ENCODE measurements around the gene KIF11.
"Not testable (repeated sequence)": the region's sequence is repeated elsewhere in the genome, so short reads cannot be mapped to it uniquely, and the experiment has no call there.

The KIF11 gene

DNA sequence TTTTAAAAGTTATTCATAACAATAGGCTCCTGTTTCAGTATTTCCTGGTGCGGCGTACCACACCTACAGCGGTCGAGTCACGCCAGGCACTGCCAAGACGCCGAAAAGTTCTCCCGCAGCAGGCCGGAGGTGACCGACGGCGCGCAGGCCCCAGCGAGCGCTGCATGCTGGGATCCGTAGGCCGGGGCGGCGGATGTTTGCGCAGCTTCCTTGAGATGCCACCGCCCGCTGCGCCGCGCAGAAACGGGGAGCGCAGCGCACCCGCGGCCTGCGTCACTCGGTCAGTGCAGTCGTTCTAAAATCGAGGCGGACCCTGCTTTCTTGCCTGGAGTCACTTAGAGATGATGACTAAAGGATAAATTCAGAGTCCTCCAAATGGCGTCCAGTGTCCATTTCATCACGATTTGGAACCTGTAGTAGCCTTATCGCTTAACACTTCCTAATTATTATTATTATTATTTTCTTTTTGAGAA lies 1.3 kb upstream of the KIF11 start:
- DNase-seq, result peak; percentile 65

DNA sequence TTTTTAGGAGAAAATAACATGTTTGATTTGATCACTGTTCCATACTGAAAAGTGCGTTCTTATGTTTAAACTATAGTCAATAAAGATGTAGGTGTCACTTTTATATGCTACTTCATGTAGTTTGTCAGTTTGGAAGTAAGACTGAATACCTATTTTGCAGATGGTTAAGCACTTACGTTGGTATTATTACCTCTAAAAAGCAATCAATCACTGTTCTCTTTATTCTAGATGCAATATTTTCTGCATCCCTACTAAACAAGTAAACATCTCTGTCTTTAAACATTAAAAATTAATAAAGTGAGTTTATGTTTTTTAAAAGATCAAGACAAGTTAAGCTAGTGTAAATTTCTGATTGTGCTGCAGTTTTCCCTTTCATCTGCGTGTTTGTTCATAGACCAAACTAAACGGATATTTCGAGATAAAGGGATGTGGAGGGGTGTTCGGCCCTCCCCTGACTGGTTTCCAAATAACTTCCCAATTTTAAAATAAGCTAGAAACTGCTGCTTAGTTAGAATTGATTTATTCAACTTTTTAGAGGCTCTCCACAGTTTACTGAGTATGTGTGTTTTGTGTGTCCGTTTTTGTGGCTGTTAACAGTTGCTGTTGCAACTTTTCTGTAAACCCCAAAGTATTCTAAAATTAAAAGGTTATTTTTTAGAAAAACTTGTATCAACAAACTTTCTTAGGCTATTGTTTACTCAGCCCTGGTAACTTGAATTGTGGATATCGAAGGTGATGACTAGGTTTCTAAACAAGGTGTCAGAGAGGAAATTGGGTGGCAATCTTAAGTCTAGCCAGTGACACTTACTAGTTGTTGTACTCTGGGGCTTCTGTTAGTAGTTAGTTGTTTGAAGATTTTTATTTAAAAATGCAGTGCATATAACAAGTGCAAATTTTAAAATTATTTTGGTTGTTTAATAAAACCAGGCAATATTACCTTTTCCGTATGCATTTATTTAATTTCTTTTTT lies 974 bp downstream of the KIF11 start:
- no peak for DNase-seq

- no peak for DNase-seq
Observed at GRCh38 chr10:92595505-92595904, 2.6 kb downstream of the KIF11 start.

DNA sequence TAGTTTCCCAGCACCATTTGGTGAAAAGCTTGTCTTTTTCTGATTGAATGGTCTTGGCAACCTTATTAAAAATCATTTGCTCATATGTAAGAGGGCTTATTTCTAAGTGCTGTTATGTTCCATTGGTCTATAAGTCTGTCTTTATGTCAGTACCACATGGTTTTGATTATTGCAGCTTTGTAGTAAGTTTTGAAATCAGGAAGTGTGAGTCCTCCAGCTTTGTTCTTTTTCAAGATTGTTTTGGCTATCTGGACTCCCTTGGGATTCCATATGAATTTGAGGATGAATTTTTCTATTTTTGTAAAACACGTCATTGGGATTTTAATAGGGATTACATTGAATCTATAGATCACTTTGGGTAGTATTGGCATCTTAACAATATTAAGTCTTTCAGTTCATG lies 5.4 kb downstream of the KIF11 start:
- DNase-seq, result no peak

DNA sequence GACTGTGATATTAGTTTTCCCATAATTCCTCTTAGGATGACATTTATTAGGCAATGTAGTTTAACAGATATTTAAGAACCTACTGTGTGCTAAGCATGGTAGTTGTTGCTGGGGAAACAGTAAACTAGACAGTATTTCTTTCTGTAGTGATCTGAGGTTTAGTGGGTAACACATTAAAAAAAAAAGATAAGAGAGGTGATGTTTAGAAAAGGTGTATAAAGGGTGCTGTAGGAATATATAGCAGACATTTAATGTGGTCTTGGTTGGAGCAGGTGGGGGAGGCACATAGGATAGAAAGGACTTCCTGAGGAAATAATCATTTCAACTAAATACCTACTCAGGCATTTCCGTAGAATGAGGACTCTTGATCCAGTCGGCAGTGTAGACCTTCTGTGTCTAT lies 11.9 kb downstream of the KIF11 start:
- no peak for DNase-seq

DNA sequence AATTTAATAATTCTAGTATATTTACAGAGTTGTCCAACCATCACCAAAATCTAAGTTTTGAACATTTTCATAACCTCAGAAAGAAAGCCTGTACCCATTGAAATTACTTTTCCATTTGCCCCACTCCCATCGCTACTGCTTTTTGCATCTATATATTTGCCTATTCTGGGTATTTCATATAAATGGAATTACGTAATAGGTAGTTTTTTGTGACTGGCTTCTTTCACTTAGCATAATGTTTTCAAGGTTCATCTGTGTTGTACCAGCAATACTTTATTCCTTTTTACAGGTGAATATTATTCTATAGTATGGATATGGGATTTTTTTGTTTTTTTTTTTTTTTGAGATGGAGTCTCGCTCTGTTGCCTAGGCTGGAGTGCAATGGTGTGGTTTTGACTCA lies 22.6 kb downstream of the KIF11 start:
- no peak for DNase-seq

GRCh38 chr10:92619368-92619767 lies 26.4 kb downstream of the KIF11 start:
- DNase-seq, result no peak

DNA sequence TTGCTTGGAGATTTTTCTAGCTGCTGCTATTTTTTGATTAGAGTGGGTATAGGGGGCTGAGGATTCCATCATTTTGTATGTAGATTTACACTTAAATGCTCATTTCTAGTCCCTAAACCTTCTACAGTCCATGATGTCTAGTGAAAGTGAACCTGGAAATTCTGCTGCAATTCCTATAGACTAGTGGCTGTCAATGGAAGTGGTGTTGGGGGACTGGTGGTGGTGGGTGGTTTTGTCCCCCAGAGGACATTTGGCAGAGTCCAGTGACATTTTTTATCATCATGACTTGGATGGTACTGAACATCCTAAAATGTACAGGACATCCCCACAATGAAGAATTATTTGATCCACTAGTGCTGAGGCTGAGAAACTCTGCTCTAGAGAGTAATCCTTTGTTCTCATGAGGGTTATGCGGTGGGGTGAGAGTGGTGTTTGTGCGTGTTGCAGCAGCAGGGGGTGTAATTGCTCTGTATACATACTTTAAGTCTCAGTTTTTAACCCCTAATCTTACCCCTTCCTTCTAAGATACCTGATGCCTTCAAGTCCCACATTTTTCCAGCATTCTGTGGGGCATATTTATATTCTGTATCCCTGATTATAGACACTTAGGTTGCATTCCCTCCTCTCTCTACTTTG lies 35.0 kb downstream of the KIF11 start:
- DNase-seq, result no peak

GRCh38 chr10:92629945-92630344 lies 37.0 kb downstream of the KIF11 start:
- no peak for DNase-seq

DNA sequence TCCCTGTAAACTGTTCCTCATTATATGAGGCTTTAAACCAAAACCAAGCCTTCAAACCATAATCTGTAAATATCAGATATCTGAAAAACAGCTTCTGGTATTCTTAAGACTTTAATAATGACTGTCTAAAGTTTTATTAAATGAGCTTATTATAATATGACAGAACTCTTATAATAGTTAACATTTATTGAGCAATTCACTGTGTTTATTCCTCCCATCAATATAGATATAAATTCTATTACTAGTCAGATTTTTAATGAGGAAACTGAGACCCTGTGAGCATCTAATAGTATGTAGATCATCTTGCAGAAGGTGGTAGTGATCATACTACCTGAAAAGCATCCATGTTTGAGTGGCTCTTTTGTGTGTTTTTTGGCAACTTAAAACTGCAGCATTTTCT lies 45.1 kb downstream of the KIF11 start:
- no peak for DNase-seq

GRCh38 chr10:92640107-92640506 lies 47.2 kb downstream of the KIF11 start:
- DNase-seq, result no peak

DNA sequence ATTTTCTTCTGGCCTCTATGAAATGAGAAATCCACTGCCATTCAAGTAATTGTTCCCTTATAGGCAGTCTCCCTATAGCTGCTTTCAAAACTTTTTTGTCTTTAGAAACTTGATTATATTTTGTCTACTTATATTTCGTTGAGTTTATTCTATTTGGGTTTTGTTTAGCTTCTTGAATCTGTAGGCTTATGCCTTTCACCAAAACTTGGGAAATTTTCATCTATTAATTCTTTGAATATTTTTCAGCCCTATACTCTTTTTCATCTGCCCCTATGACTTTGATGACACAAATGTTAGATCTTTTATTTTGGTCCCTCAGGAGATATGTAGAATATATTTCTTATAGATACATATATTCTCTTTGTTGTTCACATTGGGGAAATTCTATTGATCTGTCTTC lies 48.6 kb downstream of the KIF11 start:
- no peak for DNase-seq

DNA sequence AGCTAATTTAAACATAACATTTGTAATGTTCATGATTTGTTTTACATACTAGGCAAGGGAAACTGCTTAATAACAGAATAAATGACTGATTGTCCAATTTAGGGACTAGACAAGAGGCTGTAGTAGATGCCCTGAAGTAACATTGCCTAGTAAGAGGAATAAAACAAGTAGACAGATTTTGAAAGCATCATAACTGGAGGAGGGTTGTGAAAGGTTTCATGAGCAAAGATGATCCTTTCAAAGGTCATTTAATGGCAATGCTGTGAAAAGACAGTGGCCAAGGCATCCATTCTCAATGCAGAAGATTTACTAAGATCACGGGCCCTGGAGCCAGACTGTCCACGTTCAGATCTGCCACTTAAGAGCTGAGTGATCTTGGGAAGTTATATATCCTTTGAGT lies 52.0 kb downstream of the KIF11 start:
- no peak for DNase-seq

GRCh38 chr10:92650864-92651263 lies 57.9 kb downstream of the KIF11 start:
- DNase-seq, result not testable (repeated sequence)

DNA sequence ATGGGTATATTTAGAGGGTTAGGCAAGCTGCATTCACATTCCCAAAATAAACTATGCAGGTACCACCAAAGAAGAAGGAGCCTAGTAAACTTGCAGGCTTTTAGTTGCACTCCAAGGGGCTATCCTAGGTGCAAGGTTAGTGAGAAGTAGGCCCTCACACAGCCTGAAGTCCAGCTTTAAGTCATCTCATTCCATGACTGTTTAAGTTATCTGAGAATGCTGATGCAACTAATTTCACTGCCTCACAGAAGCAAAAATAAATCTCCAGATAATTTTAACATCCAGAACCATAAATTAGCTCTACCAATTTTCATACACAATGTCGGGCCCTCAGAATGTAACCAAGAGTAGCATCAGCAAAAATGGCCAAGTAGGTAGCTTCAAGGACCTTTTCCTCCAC lies 62.5 kb downstream of the KIF11 start:
- DNase-seq, result no peak

GRCh38 chr10:92656266-92656961 lies 63.5 kb downstream of the KIF11 start:
- peak; percentile 37 for DNase-seq

GRCh38 chr10:92657024-92657423 lies 64.1 kb downstream of the KIF11 start:
- DNase-seq, result no peak

- no peak for DNase-seq
Observed at GRCh38 chr10:92662848-92663247, 69.9 kb downstream of the KIF11 start.

- no peak for DNase-seq
Observed at GRCh38 chr10:92664322-92664721, 71.4 kb downstream of the KIF11 start.

DNA sequence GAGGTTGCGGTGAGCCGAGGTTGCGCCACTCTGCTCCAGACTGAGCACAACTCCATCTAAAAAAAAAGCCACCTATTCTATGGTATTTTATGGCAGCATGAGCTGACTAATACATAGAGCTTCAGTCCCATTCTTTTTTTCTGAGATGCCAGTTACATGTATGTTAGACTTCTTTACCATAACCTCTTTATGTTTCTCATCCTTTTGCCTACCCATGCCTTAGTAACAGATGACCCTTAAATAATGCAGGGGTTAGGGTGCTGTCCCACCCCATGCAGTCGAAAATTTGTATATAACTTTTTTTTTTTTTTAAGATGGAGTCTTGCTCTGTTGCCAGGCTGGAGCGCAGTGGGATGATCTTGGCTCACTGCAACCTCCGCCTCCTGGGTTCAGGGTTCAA lies 74.1 kb downstream of the KIF11 start:
- no peak for DNase-seq

DNA sequence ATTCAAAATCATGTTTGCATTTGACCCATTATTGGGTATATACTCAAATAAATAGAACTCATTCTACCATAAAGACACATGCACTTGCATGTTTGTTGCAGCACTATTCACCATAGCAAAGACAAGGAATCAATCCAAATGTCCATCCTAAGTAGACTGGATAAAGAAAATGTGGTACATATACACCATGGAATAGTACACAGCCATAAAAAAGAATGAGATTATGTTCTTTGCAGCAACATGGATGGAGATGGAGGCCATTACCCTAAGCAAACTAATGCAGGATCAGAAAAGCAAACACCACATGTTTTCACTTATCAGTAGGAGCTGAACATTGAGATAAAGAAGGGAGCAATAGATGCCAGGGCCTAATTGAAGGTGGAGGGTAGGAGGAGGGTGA lies 84.8 kb downstream of the KIF11 start:
- no peak for DNase-seq

- DNase-seq, result no peak
Observed at GRCh38 chr10:92678206-92678605, 85.3 kb downstream of the KIF11 start.

- no peak for DNase-seq
Observed at GRCh38 chr10:92681306-92681834, 88.4 kb downstream of the KIF11 start.

GRCh38 chr10:92688573-92688926 lies 95.6 kb downstream of the KIF11 start:
- no peak for DNase-seq

Measured in NCI-H526 treated with DMSO at 0.1 percent for 48 hours (cell line).